Activated T-cell treated with anti-CD3 and anti-CD28 coated beads, Interleukin-2, amount 50 U/mL, for 48 hours (primary cell): ENCODE data around the gene CERS5.

Experiments
- DNase-seq, 2 experiments: peaks; one replicate each; pipeline ENCODE4 v3.0.0-alpha.2; 2020

The CERS5 gene, protein sequence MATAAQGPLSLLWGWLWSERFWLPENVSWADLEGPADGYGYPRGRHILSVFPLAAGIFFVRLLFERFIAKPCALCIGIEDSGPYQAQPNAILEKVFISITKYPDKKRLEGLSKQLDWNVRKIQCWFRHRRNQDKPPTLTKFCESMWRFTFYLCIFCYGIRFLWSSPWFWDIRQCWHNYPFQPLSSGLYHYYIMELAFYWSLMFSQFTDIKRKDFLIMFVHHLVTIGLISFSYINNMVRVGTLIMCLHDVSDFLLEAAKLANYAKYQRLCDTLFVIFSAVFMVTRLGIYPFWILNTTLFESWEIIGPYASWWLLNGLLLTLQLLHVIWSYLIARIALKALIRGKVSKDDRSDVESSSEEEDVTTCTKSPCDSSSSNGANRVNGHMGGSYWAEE

DNA sequence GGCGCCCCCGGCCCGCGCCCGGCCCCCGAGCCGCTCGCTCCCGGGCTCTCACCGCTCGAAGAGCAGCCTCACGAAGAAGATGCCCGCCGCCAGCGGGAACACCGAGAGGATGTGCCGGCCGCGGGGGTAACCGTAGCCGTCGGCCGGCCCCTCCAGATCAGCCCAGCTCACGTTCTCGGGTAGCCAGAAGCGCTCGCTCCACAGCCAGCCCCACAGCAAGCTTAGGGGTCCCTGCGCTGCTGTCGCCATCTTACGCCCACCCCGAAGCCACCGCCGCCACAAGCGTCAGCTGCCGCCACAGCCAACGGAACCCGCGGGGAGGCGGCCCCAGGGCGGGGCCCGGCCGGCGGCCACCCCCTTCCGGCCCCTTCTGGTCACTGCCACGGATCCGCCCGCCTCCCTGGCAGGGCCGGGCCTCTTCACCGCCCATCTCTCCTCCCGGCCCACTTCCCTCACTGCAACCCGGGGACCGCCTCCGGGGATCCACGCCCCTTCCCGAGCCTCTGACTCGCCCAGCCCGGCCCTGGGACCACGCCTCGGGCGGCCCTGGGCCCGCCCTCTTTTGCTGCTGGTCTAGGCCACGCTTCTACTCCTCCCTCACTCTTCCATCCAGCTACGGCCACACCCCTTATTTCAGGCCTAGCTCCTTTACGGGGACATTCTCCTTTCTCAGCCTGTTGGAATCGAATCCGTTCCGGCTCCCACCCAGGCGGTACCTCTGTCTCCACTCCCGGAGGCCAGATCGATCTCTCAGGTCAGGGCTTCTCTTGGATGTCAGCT is at the start of gene CERS5:
TSS of gene CERS5 (minus strand) at position 321 of the 780 bp plus-strand sequence. CDS start at position 249, 72 bp downstream.
- DNase-seq = peak; percentile 99

DNA sequence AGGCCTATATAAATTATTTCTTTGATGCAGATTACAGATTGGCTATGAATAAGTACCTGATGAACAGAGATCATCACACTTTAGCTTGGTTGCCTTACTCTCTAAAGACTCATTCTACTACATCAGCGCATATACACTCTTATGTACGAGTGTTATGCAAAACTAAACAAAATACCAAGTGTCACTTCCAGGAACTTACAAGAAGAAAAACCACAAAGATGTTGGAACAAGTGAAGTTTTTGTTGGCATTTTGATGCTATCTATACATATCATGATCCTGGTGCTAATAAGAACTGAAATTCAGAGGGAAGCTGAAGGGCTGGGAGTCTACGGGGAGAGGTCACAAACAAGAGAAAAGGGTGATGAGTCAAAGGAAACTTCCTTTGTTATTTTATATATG is 47.9 kb upstream of the CERS5 start:
- DNase-seq = no peak

DNA sequence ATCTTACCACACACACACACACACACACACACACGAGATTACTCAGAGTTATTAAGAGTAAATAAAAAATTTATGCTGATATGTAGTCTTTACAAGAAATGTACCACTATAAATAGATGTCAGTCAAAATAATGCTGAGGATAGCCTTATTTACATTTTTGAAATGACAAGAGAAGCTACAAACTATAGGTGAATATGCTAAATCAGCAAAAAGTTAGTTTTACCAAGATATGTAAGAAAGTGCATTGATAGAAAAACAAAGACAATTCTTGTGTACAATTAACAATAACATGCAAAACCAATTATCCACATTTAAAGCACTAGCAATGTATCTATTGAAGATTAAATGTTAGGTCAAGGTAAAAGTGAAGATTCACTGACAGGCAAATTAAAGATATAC is 46.8 kb upstream of the CERS5 start:
- DNase-seq = no peak

DNA sequence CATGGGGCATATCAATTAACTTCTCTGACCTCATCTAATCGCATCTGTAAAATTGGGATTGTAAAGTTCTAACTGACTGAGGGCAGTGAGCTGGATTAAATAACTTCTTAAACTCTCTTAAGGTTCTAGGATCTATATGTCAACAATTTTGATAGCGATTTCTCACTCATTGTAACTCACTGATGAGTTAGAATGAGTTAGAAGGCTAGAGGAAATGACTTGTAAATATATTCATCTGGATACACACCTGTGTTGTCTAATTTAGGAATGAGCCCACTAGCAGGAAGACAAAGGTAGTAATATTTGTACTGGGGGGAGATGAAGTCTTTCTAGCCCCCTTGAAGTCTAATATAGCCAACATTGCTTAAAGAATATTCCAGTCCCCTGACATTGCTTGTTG is 46.3 kb upstream of the CERS5 start:
- no peak for DNase-seq

DNA sequence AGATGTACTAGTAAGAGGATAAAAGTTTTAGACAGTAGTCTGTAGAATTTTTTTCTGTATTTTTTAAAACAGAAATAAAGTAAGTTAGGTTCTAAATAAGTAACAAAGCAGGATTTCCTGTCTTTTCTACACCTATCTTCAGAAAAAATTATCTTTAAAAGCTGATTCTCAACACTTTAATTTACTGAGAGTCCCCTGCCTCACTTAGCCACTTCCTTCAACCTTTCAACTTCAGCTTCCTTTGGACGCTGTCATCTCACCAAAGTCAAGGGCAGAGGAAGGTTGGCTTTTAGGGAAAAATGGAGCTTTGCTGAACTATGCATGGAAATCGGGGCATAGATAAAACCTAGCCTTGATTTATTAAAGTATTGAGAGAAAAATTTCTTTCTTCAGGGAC is 44.9 kb upstream of the CERS5 start:
- no peak for DNase-seq

DNA sequence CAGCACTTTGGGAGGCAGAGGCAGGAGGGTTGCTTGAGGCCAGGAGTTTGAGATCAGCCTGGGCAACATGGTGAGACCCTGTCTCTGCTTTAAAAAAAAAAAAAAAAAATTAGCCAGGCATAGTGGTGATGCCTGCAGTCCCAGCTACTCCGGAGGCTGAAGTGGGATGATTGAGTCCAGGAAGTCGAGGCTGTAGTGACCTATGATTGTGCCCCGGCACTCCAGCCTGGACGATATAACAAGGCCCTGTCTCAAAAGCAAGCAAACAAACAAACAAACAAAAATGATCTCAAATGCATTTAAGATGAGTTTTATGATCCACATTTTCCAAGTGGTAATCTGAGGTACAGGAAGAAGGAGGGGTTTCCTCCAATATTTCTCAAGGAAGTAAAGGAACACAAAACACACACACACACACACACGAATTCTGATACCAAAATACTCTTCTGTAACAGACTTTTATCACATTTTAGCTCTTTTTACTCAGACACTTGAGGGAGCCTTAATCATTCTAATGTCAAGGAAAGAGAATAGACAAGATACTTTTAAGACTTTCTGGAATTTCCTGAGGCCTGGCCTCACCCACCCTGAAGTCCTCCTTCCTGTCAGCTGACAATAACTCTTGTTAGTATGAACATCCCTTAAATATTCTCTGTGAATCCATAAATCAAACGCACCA is 44.4 kb upstream of the CERS5 start:
- DNase-seq = no peak

DNA sequence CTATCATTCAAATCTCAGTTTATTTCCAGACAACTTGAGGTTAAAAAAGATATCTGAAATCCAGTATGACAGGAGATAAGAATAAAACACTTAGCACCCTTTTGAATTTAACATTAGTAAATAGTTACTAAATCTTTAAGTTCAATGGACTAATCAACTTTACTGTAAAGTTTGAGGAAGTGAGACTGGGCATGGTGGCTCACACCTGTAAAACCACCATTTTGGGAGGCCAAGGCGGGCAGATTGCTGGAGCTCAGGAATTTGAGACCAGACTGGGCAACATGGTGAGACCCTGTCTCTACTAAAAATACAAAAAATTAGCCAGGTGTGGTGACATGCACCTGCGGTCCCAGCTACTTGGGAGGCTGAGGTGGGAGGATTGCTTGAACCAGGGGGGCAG is 40.3 kb upstream of the CERS5 start:
- no peak for DNase-seq

DNA sequence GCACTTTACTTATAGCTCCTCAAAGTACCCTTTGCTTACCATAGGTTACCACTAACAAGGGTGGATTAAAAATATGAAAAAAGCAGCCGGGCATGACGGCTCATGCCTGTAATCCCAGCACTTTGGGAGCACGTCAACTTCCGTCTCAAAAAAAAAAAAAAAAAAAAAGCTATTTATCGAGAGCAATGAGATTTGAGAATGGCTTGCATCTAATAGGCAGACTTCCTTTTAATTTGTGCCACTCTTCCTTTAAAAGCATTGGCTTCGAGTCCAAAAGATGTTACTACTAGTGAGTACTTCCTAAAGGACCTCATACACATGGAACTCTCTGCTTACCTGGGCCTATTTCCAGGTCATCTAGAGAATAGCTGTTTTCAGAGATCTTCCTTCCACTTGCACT is 38.5 kb upstream of the CERS5 start:
- no peak for DNase-seq

DNA sequence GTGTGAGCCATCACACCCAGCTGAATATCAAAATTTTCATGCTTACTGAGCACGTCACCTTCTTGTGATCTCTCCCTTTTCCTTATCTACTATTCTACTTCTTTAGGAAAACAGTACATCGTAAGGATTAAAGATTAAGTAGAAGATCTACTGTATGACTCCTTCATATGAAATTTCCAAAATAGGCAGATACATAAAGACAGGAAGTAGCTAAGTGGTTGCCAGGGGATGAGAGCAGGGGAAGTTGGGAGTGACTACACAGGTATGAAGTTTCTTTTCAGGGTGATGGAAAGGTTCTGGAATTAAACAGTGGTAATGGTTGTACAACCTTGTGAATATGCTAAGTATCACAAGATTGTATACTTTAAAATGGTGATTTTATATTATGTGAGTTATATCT is 36.5 kb upstream of the CERS5 start:
- DNase-seq = no peak

DNA sequence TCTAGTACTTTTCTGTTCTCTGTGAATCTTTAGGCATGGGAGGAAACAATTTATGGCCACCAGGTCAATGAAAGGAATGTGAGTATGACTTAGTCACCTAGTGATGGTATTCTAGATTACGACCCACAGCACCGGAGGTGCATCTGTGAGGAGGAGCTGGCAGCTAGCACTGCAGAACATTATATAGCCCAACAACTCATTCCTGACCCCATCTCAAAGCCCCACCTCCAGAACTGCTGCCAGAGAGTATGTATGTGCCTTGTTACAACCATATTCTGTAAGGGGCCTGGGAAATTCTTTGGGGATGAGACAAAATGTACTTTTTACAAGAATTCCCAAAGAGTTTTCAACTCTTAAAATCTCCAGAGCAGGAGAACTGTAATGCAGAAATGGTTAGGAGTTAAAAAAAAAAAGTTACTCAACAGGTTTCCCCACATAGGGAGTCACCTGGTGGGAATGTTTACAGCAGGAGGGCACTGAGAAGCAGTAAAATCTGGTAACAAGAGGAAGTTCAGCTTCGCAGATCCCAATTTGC is 34.9 kb upstream of the CERS5 start:
- DNase-seq = no peak

DNA sequence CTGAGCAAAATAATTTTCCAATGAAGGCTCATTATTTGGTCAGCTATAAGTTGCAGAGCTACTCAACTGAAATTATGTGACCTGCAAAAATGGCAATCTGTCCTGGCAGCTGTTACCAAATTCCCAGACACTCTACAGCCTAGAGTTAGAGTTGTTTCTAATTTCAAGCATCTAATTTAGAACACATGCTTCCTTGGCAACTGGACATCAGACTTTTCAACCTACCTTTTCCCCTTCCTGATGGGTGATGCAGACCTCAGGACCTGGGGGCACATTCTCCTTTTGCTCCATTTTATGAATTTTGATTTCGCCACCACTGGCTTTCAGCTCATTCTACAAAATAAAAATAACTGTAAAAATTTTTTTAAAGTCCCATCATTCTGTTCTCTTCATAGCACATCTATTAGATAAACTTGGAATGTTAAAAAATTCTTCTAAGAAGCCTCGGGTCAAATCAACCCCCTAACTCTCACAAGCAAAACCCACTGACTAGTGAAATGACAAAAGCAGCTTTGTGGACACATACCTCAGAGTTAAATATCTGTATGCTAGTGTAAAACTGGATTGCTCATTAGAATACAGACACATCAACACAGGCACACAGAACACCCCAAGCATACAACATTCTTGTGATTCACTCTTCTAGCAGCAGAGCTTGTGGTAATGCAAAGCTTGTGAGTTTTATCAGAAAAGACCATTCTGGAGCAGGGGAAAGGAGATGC is 33.5 kb upstream of the CERS5 start:
- no peak for DNase-seq

DNA sequence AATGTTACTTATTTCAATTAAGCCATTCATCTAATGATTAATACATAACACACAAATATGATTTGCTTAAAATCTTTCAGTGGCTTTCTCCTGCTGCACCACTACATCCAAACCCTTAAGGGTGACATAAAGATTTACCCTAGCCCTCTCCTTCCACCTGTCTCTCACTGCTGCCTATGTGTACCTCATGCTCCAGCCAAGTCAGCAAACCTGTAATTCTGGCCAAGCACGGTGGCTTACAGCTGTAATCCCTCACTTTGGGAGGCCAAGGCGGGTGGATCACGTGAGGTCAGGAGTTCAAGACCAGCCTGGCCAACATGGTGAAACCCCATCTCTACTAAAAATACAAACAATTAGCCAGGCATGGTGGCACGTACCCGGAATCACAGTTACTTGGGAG is 31.7 kb upstream of the CERS5 start:
- no peak for DNase-seq

DNA sequence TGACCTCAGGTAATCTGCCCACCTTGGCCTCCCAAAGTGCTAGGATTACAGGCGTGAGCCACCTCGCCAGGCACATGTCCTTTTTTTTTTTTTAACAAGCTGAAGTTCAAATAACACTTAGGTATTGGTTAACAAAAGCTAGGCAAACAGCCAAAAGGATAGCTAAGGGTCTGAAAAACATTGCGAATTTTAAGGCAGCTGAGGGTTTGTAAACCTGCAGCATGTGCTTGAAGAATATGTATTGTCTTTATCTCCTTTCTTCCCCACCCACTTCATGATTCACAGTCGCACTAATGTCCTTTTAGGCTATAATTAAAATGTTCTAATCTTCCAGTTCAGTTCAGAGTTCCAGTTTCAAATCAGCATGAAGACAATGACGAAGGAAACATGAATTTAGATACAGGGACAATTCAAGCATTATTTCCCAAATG is 30.1 kb upstream of the CERS5 start:
- no peak for DNase-seq

DNA sequence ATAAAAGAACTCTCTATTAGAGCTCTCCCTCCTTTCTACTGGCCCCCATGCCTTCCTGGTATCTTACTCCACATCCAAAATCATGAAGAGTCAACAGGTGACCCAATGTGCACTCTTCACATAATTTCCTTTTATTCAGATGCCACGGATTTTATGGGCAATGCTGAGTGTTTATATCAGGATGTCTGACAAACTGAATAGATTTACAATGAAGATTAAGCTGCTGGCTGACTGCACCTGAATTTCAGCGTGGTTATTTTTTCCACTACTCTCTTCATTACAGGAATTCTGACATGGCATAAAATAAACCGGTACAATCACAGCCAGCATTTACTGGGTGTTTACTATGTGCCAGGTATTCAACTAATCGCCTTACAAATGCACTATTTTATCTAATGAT is 29.4 kb upstream of the CERS5 start:
- DNase-seq = no peak

DNA sequence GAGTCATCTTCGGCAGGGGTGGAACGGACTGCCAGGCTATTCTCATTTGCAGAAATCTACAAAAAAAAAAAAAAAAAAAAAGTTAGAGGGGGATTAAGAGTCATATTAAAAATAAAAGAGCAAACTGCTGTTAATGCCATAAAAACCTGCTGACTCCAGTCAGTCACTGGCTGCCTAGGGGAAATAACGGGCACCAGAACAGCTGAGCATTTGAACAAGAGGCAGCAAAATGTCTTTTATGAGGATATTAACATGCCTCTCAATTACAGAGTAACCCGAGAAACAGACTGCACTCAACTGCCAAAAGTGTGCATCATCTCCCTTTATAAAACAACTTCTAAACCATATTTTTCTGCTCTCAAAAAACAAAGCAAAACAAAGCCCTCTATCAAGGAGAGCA is 28.7 kb upstream of the CERS5 start:
- no peak for DNase-seq

DNA sequence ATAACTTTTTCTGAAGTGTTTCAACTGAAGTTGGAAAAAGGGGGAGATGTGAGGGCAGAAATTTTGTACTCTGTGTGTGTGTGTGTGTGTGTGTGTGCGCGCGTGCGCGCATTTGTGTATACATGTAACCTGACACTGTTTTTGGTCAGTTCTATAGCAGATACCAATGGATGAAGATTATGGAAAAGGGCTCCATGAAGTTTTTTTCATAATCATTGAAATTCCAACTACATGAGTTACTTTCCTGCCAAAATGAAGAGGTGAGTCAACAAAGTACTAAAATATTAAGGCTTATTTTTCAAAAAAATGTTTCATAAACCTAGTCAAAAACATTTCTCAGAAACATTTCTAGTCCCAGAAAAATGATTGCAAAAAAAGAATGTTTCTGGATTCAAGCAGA is 25.7 kb upstream of the CERS5 start:
- no peak for DNase-seq

DNA sequence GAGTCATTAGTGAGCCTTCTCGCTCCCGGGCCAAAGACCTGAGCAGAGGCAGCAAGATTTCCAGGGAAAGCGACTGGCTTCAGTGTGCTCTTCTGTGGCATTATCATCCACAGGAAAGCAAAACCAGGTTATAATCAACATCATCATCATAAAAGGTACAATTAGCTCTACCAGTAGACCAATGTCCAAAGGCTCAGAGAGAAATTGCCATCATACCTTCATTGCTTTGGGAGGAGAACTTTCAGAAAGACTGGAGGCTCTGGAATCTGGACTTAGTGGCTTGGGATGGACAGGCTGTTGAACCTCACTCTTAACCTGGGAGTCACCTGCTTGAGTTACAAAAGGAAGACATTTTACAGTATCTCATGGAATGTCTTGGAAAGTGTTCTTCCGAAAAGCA is 25.1 kb upstream of the CERS5 start:
- no peak for DNase-seq

DNA sequence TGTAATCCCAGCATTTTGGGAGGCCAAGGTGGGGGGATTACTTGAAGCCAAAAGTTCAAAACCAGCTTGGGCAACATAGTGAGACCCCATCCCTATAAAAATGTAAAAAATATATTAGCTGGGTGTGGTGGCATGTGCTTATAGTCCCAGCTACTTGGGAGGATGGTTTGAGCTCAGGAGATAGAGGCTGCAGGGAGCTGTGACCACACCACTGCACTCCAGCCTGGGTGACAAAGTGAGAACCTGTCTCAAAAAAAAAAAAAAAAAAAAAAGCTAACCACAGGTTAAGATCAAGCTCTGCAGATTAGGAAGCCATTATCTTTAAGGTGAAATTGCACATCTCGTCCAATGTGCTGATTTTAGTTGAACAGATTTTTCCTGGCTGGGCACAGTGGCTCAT is 23.7 kb upstream of the CERS5 start:
- no peak for DNase-seq

DNA sequence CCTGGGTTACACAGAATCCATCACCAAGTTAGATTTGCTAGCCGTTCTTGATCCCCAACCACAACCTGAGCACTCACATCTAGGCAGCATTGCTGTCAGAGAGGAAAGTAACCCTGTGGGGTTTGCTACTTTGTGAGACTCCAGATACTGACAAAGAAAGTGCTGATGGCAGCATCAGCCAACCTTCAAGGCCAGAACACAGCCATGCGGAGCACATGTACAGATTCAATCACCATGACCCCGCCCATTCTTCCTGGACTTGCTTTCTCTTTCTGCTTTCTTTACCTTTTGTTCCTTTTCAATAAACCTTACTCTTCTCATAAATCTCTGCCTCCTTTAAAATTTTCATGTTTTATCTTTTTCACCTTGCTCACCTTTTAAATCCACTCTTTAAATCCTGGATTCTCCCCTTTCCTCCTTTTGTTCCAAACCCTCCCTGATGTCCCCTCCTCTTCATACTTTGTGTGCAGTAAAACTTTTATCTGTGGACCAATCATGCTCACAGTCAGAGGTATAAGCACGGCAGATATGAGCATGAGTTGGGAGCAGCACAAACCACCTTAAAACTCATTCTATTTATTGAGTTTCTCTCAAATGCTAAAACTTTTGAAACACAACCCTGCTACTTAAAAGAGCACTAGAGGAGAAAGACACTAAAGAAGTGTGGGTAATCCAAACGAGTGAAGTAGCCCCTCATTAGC is 21.9 kb upstream of the CERS5 start:
- peak; percentile 42 to 53 for DNase-seq

DNA sequence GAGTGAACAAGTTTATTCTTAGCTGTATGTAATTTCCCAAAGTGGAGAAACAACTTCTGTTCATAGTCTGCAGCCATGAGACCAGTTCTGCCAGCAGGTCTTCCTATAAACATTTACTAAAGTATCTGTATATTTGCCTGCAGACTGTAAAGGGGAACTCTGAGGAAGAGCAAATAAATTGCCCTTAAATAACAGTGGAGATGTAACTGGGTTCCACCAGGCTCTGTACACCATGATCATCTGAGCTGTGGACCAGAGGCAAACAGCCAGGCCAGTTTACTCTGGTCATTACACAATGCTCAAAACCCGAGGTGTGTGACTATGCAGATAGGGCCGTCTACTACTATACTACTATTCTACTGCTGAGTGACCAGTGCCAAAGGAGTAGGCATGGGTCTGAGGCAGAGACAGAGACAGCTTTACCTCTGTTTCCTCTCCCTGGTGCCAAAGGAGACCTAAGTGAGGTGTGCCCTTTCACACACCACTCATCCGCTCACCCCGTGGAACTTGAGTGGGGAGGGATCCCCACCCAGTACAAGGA is 21.1 kb upstream of the CERS5 start:
- DNase-seq = no peak

DNA sequence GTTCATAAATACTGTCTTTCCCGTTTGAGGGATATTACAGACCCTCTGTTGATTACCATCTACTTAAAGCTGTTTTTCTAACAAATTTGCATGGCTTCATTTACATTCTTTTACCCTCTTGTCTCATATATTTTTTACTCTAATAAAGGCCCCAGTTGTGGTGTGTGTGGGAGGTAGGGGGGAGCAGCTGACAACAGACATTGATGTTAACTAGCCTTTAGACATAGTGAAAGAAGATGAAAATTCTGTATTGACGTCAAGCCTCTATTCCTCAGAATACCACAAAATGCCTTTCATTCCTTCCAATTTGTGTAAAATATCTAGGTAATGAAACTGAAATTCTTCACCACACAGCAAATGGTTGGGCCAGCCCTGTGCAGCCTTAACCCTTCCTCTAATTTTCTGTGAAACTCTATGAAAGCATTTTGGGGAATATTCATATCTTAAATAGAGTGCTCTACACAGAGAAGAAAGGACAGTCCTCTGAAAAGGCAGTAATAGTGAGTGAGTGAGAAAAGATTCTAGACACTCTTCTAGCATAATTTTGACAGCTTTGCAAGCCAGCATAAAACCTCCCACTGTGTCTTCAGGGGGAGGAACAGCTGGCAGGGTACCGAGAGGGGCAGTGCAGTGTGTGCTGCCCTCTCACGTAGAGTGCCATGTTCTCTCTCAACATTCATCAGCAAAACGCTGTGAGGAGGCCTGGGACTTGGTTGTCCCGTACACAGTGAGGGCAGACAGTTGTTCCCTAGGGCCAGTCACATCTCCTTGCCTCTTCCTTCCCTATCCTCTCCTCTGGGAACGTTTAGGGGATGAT is 20.1 kb upstream of the CERS5 start:
- peak; percentile 66 to 69 for DNase-seq
